IMR-90 (cell line): ENCODE data around the gene UTP14A. TPM values are rescaled to one million over a fixed set of nuclear protein-coding genes. Genes with fewer than 3 reads are reported as not detected.

Source experiments
- ATAC-seq: fragments of 200-7000 bp; cut with Tn5 transposase; 2 replicates; pipeline ENCODE4 v1.9.1; 2020; ENCODE audit warnings: low read depth, mild to moderate bottlenecking, moderate library complexity
- BruUV-seq: library from RNA; stranded (reverse); fragments of 400-500 nt; replicated peaks from 2 replicates; lab custom pipeline; 2021; lab: Mats Ljungman, UMichigan
- CTCF ChIA-PET: fragments of 300-600 bp; formaldehyde crosslinking; extraction: SDS; loops from one replicate; lab custom pipeline; 2021; ENCODE audit warnings: antibody characterized with exemption; lab: Yijun Ruan, JAX
- POLR2A ChIA-PET: fragments of 300-600 bp; sonication (Branson Sonifier 250); formaldehyde crosslinking; loops from one replicate; lab custom pipeline; 2022; ENCODE audit warnings: antibody characterized with exemption; ENCODE audit not compliant: unreplicated experiment; lab: Charles Lee
- DNase-seq: peaks from one replicate; pipeline ENCODE4 v3.0.0; 2013
- H2AFZ ChIP-seq: replicated peaks from 2 replicates; pipeline ENCODE3; 2013; ENCODE audit warnings: low read length, mild to moderate bottlenecking; ENCODE audit not compliant: poor library complexity
- H2AK5ac ChIP-seq: 2 replicates; pipeline ENCODE4 v1.6.1; 2013; ENCODE audit warnings: low read depth, low read length, inconsistent platforms
- H2AK9ac ChIP-seq: replicated peaks from 2 replicates; pipeline ENCODE3; 2013; ENCODE audit warnings: mild to moderate bottlenecking, low read depth, low read length, moderate library complexity; ENCODE audit not compliant: poor library complexity
- H2BK120ac ChIP-seq: 2 replicates; pipeline ENCODE4 v1.6.1; 2013; ENCODE audit warnings: low read depth, low read length, inconsistent platforms
- H2BK15ac ChIP-seq: 3 replicates; pipeline ENCODE4 v1.6.1; 2013; ENCODE audit warnings: low read depth, low read length, inconsistent platforms
- H2BK20ac ChIP-seq: 2 replicates; pipeline ENCODE4 v1.6.1; 2013; ENCODE audit warnings: low read depth, mild to moderate bottlenecking, inconsistent platforms, low read length, moderate library complexity
- H2BK5ac ChIP-seq: 2 replicates; pipeline ENCODE4 v1.6.1; 2013; ENCODE audit warnings: mild to moderate bottlenecking, low read depth, low read length, inconsistent platforms; ENCODE audit not compliant: poor library complexity, severe bottlenecking
- H3K14ac ChIP-seq: replicated peaks from 2 replicates; pipeline ENCODE4 v1.6.1; 2013; ENCODE audit warnings: low read depth, low read length, inconsistent platforms
- H3K18ac ChIP-seq: 2 replicates; pipeline ENCODE4 v1.6.1; 2013; ENCODE audit warnings: low read depth, low read length, control low read depth
- H3K23ac ChIP-seq: 2 replicates; pipeline ENCODE4 v1.6.1; 2013; ENCODE audit warnings: low read depth, low read length, inconsistent platforms
- H3K27ac ChIP-seq: 2 replicates; pipeline ENCODE4 v1.5.1; 2013; ENCODE audit warnings: mild to moderate bottlenecking, control low read depth, low read length; ENCODE audit not compliant: insufficient read depth
- H3K27me3 ChIP-seq: 2 replicates; pipeline ENCODE4 v1.6.1; 2013; ENCODE audit warnings: low read length; ENCODE audit not compliant: control insufficient read depth, insufficient read depth
- H3K36me3 ChIP-seq: 2 replicates; pipeline ENCODE4 v1.6.1; 2013; ENCODE audit warnings: low read length, mixed read lengths; ENCODE audit not compliant: control insufficient read depth, insufficient read depth
- H3K4ac ChIP-seq: 2 replicates; pipeline ENCODE4 v1.6.1; 2013; ENCODE audit warnings: low read depth, low read length, inconsistent platforms
- H3K4me1 ChIP-seq: 2 replicates; pipeline ENCODE4 v1.6.1; 2013; ENCODE audit warnings: low read length, mixed read lengths; ENCODE audit not compliant: control insufficient read depth, insufficient read depth
- H3K4me2 ChIP-seq: 2 replicates; pipeline ENCODE4 v1.6.1; 2013; ENCODE audit warnings: low read depth, mild to moderate bottlenecking, control low read depth, low read length, moderate library complexity
- H3K4me3 ChIP-seq: 2 replicates; pipeline ENCODE4 v1.5.1; 2013; ENCODE audit warnings: low read depth, mild to moderate bottlenecking, control low read depth, low read length, moderate library complexity; ENCODE audit not compliant: insufficient read depth
- H3K56ac ChIP-seq: 2 replicates; pipeline ENCODE4 v1.6.1; 2013; ENCODE audit warnings: low read length, inconsistent platforms; ENCODE audit not compliant: insufficient read depth; ENCODE audit errors: extremely low read depth
- H3K79me1 ChIP-seq, 2 experiments: 2 replicates each; pipeline ENCODE4 v1.6.1; 2013; ENCODE audit warnings: low read length in 2 of 2, inconsistent platforms in 1 of 2, low read depth in 1 of 2
- H3K9ac ChIP-seq: 2 replicates; pipeline ENCODE4 v1.6.1; 2013; ENCODE audit warnings: low read depth, low read length, control low read depth
- H3K9me1 ChIP-seq: 2 replicates; pipeline ENCODE4 v1.6.1; 2013; ENCODE audit warnings: low read length, inconsistent platforms; ENCODE audit not compliant: insufficient read depth
- H3K9me3 ChIP-seq: 2 replicates; pipeline ENCODE4 v1.6.1; 2013; ENCODE audit warnings: low read length; ENCODE audit not compliant: control insufficient read depth, insufficient read depth
- H4K20me1 ChIP-seq: 2 replicates; pipeline ENCODE4 v1.6.1; 2013; ENCODE audit warnings: low read length, inconsistent platforms; ENCODE audit not compliant: insufficient read depth
- H4K5ac ChIP-seq: 2 replicates; pipeline ENCODE4 v1.6.1; 2013; ENCODE audit warnings: mild to moderate bottlenecking, low read depth, low read length, control low read depth
- H4K8ac ChIP-seq, 2 experiments: 2 replicates each; pipeline ENCODE4 v1.6.1; 2013; ENCODE audit warnings: low read depth in 2 of 2, low read length in 2 of 2, control low read depth in 1 of 2, inconsistent platforms in 1 of 2
- H4K91ac ChIP-seq: 2 replicates; pipeline ENCODE4 v1.6.1; 2013; ENCODE audit warnings: low read depth, low read length, inconsistent platforms; ENCODE audit not compliant: insufficient read depth
- CHD1 ChIP-seq: IDR thresholded peaks from 2 replicates; pipeline ENCODE4 v1.6.1; 2012; ENCODE audit warnings: low read depth, low read length, improper control_type of control experiment
- MAZ ChIP-seq: IDR thresholded peaks from 2 replicates; pipeline ENCODE4 v1.6.1; 2012; ENCODE audit warnings: low read depth, mild to moderate bottlenecking, low read length, improper control_type of control experiment, moderate library complexity, borderline replicate concordance
- MXI1 ChIP-seq: IDR thresholded peaks from 2 replicates; pipeline ENCODE4 v1.6.1; 2012; ENCODE audit warnings: low read depth, mild to moderate bottlenecking, low read length, moderate library complexity, borderline replicate concordance
- POLR2A ChIP-seq: IDR thresholded peaks from 2 replicates; pipeline ENCODE4 v1.6.1; 2012; ENCODE audit warnings: mild to moderate bottlenecking, low read depth, low read length
- RCOR1 ChIP-seq: IDR thresholded peaks from 2 replicates; pipeline ENCODE4 v1.6.1; 2012; ENCODE audit warnings: mild to moderate bottlenecking, low read length, improper control_type of control experiment; ENCODE audit not compliant: insufficient replicate concordance
- RFX5 ChIP-seq: IDR thresholded peaks from 2 replicates; pipeline ENCODE4 v1.8.0; 2012; ENCODE audit warnings: low read depth, mild to moderate bottlenecking, low read length, moderate library complexity
- WGBS, 2 experiments: methylation state at CpG; one replicate each; pipeline versions ENCODE4 v1.1.5 to v1.1.7; 2013; ENCODE audit warnings: missing lambda C conversion rate in 2 of 2; ENCODE audit not compliant: insufficient read length in 1 of 2; ENCODE audit errors: extremely low coverage in 2 of 2; 5-methylcytosine and 5-hydroxymethylcytosine counted together
- dilution Hi-C: fragments of 300-500 bp; cut with HindIII; formaldehyde crosslinking; loops from one replicate; pipeline ENCODE4 v1.14.3; 2018; ENCODE audit warnings: low sequenced_read_pairs; ENCODE audit not compliant: unreplicated experiment
- in situ Hi-C: fragments of 300-500 bp; cut with MboI; formaldehyde crosslinking; loops from 3 replicates; pipeline ENCODE4 v1.14.3; 2019; ENCODE audit warnings: low sequenced_read_pairs, inconsistent platforms, mixed read lengths
- intact Hi-C: fragments of 100-400 bp; cut with micrococcal nuclease; formaldehyde crosslinking; loops from 2 replicates; pipeline ENCODE4 v1.10.0; 2022
- polyA plus RNA-seq, 3 experiments: library from polyadenylated mRNA; depleted of rRNA; stranded (reverse); fragments of >200 nt; gene quantifications; 2 replicates each; pipeline ENCODE4 v1.2.3, GENCODE V29; 2012; ENCODE audit warnings: low replicate concordance in 1 of 3
- total RNA-seq: library from RNA; depleted of rRNA; stranded (reverse); fragments of >200 nt; gene quantifications from 2 replicates; pipeline ENCODE4 v1.2.3, GENCODE V29; 2012
- TF ChIP-seq, protein P1 (sequence below): conservative IDR thresholded peaks from 2 replicates; pipeline ENCODE4 v1.5.1; 2012; ENCODE audit warnings: mild to moderate bottlenecking, low read depth, low read length, improper control_type of control experiment
- TF ChIP-seq, protein P2 (sequence below): fragments of 150-350 bp; IDR thresholded peaks from 2 replicates; pipeline ENCODE4 v1.6.1; 2016; ENCODE audit warnings: low read depth, mild to moderate bottlenecking, low read length, moderate library complexity, borderline replicate concordance

UTP14A gene
- total and polyA plus RNA-seq, 2 of the 4 experiments (the other 2 are of a cell fraction) = 13.8 to 15.2 TPM

DNA sequence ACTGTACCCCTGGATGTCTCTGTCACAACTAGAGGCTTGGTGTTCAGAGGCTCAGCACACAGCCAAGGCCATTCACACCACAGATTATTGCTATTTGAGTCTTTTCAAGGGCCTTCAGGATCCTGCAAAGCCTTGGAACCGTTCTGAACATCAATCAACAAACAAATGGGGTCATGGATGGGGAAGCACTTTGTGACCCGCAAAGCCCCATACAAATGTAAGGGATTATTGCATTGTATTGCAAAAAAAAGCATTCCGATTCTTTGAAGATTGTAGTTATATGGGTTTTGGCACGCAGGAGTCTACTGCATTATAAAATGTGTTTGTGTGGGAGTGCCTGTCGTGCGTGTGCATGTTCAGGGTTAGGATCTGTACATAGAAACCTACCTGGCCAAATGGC lies 59.2 kb downstream of the UTP14A start:
- Histone ChIP-seq H3K9me3 (no peaks in the 10 kb centered on the region), H4K91ac (no peak overlapping the region), H3K23ac (no peak overlapping the region), H2BK15ac (no peak overlapping the region), H3K14ac (no peak overlapping the region), H3K56ac (no peak overlapping the region), H4K20me1 (no peaks in the 10 kb centered on the region), H2BK20ac (no peak overlapping the region), H3K4me3 (no peak overlapping the region), H3K4me2 (no peak overlapping the region), H2AK9ac (no peak overlapping the region), H3K18ac (no peak overlapping the region), H3K9me1 (no peaks in the 10 kb centered on the region), H3K4me1 (no peaks in the 10 kb centered on the region; the same call in 1 of the 2 replicates), H3K27me3 (peaks cover 5% of the 10 kb centered on the region), H3K9ac (no peak overlapping the region), H4K8ac (no peak overlapping the region), H3K27ac (no peak overlapping the region), H2AFZ (no peak overlapping the region), H2BK5ac (no peak overlapping the region), H4K5ac (no peak overlapping the region), H2BK120ac (no peak overlapping the region), H3K79me1 (no peaks in the 10 kb centered on the region), H2AK5ac (no peak overlapping the region), H3K36me3 (no peaks in the 10 kb centered on the region), H3K4ac (no peak overlapping the region)
- intact Hi-C loops = no loop called here
- DNase-seq (no peak), ATAC-seq (no peak)
- 100% methylated on average over 1 of the region's 6 CpGs; no CpG with 5 or more reads in 1 of the 2 experiments for WGBS, 2 experiments
- dilution Hi-C loops = no loop called here
- POLR2A ChIA-PET = no interaction called here
- CTCF ChIA-PET = no interaction called here
- in situ Hi-C loops = no loop called here
- TF ChIP-seq, protein P1, sequence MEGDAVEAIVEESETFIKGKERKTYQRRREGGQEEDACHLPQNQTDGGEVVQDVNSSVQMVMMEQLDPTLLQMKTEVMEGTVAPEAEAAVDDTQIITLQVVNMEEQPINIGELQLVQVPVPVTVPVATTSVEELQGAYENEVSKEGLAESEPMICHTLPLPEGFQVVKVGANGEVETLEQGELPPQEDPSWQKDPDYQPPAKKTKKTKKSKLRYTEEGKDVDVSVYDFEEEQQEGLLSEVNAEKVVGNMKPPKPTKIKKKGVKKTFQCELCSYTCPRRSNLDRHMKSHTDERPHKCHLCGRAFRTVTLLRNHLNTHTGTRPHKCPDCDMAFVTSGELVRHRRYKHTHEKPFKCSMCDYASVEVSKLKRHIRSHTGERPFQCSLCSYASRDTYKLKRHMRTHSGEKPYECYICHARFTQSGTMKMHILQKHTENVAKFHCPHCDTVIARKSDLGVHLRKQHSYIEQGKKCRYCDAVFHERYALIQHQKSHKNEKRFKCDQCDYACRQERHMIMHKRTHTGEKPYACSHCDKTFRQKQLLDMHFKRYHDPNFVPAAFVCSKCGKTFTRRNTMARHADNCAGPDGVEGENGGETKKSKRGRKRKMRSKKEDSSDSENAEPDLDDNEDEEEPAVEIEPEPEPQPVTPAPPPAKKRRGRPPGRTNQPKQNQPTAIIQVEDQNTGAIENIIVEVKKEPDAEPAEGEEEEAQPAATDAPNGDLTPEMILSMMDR = no peak
- TF ChIP-seq RCOR1 = no peak
- TF ChIP-seq, protein P2, sequence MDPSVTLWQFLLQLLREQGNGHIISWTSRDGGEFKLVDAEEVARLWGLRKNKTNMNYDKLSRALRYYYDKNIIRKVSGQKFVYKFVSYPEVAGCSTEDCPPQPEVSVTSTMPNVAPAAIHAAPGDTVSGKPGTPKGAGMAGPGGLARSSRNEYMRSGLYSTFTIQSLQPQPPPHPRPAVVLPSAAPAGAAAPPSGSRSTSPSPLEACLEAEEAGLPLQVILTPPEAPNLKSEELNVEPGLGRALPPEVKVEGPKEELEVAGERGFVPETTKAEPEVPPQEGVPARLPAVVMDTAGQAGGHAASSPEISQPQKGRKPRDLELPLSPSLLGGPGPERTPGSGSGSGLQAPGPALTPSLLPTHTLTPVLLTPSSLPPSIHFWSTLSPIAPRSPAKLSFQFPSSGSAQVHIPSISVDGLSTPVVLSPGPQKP = no peak
- no peak for TF ChIP-seq POLR2A
- TF ChIP-seq CHD1 = no peak
- no peak for TF ChIP-seq RFX5
- no peak for TF ChIP-seq MAZ
- no peak for TF ChIP-seq MXI1
- BruUV-seq = no TSS peak
